Measurements from ENCODE around the gene UBL4A.
"Not testable (repeated sequence)": the region's sequence is repeated elsewhere in the genome, so short reads cannot be mapped to it uniquely, and the experiment has no call there.

The UBL4A gene

DNA sequence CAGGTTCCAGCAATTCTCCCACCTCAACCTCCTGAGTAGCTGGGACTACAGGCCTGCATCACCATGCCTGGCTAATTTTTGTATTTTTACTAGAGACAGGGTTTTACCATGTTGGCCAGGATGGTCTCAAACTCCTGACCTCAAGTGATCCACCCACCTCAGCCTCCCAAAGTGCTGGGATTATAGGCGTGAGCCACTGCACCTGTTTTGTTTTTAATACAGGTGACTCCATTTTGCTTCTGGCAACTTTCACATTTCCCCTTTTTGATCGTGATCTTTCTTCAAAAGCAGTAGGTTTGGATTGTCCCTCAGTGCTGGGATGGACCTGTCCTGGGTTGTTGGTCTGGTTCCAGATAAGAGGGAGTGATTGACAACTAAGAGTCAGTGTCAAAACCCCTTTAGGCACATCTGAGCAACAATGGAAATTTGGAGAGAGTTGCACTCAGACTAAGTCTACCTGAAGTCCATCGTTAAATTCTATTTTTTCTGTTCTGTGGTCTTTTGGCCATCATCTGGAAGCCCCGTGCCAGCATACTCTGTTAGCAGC lies 10.2 kb upstream of the UBL4A start:
- H3K36me3 Mint-ChIP-seq (ENCODE audit: low read depth); H3K4me3 Mint-ChIP-seq; DNase-seq (ENCODE audit: low spot score); H3K27me3 Mint-ChIP-seq (ENCODE audit: low read depth); H3K4me1 Mint-ChIP-seq (ENCODE audit: low read depth); H3K9me3 Mint-ChIP-seq; H3K27ac Mint-ChIP-seq: not testable (repeated sequence)

- Mint-ChIP-seq H3K36me3 (ENCODE audit: low read depth) (no peaks in the 10 kb centered on the region), H3K4me1 (ENCODE audit: low read depth) (no peaks in the 10 kb centered on the region), H3K27ac (no peak overlapping the region), H3K4me3 (no peak overlapping the region), H3K9me3 (no peaks in the 10 kb centered on the region), H3K27me3 (ENCODE audit: low read depth) (peaks cover 2% of the 10 kb centered on the region)
- DNase-seq (ENCODE audit: low spot score): no peak
These were observed 9.1 kb upstream of the UBL4A start for GRCh38 chrX:154495472-154495922.

- Mint-ChIP-seq H3K27ac (no peak overlapping the region), H3K4me3 (no peak overlapping the region), H3K4me1 (ENCODE audit: low read depth) (peaks cover under 1% of the 10 kb centered on the region)
These were observed 8.3 kb upstream of the UBL4A start for GRCh38 chrX:154494715-154495114.

DNA sequence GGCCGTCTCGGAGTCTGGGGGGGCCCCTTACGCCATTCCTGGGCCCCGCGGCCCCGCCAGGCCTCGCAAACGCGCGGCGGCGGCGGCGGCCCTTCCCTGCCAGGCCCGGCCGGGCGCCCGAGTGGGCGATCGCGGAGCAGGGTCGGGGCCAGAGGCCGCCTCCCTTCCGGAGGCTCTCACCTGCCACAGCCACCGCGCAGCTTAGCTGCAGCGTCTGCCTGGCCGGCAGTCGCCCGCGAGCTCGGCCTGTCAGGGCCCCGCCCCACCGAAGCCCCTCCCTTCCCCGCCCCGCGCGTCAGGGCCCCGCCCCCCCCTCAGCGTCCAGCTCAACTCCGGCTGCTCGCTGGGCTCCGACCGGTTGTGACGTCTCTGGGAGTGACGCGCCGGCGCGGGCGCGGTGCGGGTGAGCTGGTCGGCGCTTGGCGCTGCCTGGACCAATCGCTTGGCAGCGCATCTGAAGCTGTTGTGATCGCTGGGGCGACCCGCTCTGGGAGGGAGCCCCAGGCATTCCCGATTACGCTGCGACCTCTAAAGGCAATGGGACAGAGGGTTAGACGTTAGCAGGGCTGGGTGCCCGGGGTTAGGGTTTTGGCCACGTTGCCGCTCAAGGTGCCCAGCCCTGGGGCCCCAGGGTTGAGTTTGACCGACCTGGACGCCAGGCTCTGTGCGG lies 4.1 kb upstream of the UBL4A start, which contains the start of gene SLC10A3:
Gene SLC10A3, minus strand, starts transcription at position 216 of the 670 bp plus-strand sequence. CDS start 1,689 bp downstream, outside the sequence.
- Mint-ChIP-seq H3K36me3 (ENCODE audit: low read depth) (peaks cover 5% of the 10 kb centered on the region), H3K27me3 (ENCODE audit: low read depth) (no peaks in the 10 kb centered on the region), H3K9me3 (no peaks in the 10 kb centered on the region), H3K4me3 (peak within 1 kb of the TSS; percentile 94), H3K27ac (peak within 1 kb of the TSS; percentile 96), H3K4me1 (ENCODE audit: low read depth) (peaks cover 7% of the 10 kb centered on the region)
- DNase-seq (ENCODE audit: low spot score): peak; percentile 90

More at GRCh38 chrX:154494715-154495114, 8.3 kb upstream of the UBL4A start:
- no peaks in the 10 kb centered on the region for H3K36me3 Mint-ChIP-seq (ENCODE audit: low read depth)
- DNase-seq (ENCODE audit: low spot score): no peak
- H3K27me3 Mint-ChIP-seq (ENCODE audit: low read depth): peaks cover 2% of the 10 kb centered on the region
- no peaks in the 10 kb centered on the region for H3K9me3 Mint-ChIP-seq

DNA sequence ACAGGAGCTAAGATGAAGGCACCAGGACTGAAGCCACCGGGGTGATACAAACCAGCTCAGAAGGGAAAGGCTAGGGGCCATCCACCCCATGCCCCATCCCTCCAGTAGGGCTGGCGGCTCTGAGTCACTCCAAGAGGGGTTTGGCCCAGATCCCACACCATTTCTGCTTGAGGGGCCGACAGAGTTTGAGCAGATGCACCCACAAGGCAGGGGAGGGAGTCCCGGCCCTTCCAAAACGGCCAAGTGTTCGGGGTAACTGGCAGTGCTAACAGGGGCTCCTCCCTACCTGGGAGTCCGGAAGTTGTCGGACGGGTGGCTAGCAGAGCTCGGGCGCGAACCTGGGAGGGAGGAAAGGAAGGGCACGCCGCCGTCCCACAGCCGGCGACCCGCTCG lies 3.6 kb upstream of the UBL4A start:
- peaks cover 5% of the 10 kb centered on the region for H3K36me3 Mint-ChIP-seq (ENCODE audit: low read depth)
- DNase-seq (ENCODE audit: low spot score): no peak
- peak overlapping the region; percentile 94 for H3K4me3 Mint-ChIP-seq
- no peaks in the 10 kb centered on the region for H3K27me3 Mint-ChIP-seq (ENCODE audit: low read depth)
- H3K27ac Mint-ChIP-seq: peak overlapping the region; percentile 88
- H3K4me1 Mint-ChIP-seq (ENCODE audit: low read depth): peaks cover 7% of the 10 kb centered on the region
- H3K9me3 Mint-ChIP-seq: no peaks in the 10 kb centered on the region

GRCh38 chrX:154489182-154489581 lies 2.8 kb upstream of the UBL4A start:
- no peaks in the 10 kb centered on the region for H3K9me3 Mint-ChIP-seq

GRCh38 chrX:154488336-154489075 lies 2.1 kb upstream of the UBL4A start:
- DNase-seq (ENCODE audit: low spot score): no peak
- H3K4me3 Mint-ChIP-seq: peak overlapping the region; percentile 51
- no peak overlapping the region for H3K27ac Mint-ChIP-seq

More at GRCh38 chrX:154489182-154489581, 2.8 kb upstream of the UBL4A start:
- Mint-ChIP-seq H3K27ac (peak overlapping the region; percentile 88), H3K4me3 (peak overlapping the region; percentile 94), H3K4me1 (ENCODE audit: low read depth) (peaks cover 9% of the 10 kb centered on the region), H3K27me3 (ENCODE audit: low read depth) (no peaks in the 10 kb centered on the region), H3K36me3 (ENCODE audit: low read depth) (peaks cover 11% of the 10 kb centered on the region)
- DNase-seq (ENCODE audit: low spot score): no peak

DNA sequence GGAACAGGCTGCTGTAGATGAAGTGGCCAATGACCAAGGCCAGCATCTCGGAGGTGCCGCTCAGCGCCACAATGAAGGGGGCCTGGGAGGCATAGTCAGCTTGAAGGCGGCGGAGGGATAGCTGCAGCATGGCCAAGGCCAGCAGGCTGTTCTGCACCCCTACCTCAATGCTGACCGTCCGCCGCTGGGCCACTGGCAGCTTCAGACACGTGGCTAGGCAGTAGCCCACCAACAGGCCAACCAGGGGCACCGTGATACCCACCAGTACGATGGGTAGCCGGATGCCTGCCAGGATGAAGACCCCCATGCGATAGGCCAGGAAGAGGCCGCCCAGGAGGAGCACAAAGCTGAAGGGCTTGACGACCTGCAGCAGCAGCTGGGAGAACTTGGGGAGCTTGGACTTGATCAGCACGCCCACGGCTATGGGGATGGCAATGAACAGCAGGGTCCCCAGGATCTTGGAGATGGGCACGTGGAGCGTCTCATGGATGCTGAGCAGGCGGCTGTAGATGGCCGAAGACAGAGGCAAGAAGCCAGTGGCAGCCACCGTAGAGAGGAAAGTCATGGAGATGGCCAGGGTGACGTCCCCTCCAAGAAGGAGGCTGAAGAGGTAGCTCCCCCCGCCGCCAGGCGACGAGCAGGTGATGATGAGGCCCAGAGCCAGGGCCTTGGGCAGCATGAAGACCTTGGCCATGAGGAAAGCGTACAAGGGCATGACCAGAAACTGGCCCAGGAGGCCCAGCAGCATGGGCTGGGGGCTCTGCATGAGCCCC lies 1.3 kb upstream of the UBL4A start:
- H3K4me1 Mint-ChIP-seq (ENCODE audit: low read depth): peaks cover 12% of the 10 kb centered on the region
- H3K36me3 Mint-ChIP-seq (ENCODE audit: low read depth): peaks cover 16% of the 10 kb centered on the region
- no peak overlapping the region for H3K27ac Mint-ChIP-seq
- H3K27me3 Mint-ChIP-seq (ENCODE audit: low read depth): no peaks in the 10 kb centered on the region
- H3K9me3 Mint-ChIP-seq: no peaks in the 10 kb centered on the region
- H3K4me3 Mint-ChIP-seq: peak overlapping the region; percentile 51
- DNase-seq (ENCODE audit: low spot score): no peak

More at GRCh38 chrX:154488336-154489075, 2.1 kb upstream of the UBL4A start:
- H3K27me3 Mint-ChIP-seq (ENCODE audit: low read depth): no peaks in the 10 kb centered on the region
- H3K36me3 Mint-ChIP-seq (ENCODE audit: low read depth): peaks cover 13% of the 10 kb centered on the region
- H3K9me3 Mint-ChIP-seq: no peaks in the 10 kb centered on the region
- H3K4me1 Mint-ChIP-seq (ENCODE audit: low read depth): peaks cover 9% of the 10 kb centered on the region

DNA sequence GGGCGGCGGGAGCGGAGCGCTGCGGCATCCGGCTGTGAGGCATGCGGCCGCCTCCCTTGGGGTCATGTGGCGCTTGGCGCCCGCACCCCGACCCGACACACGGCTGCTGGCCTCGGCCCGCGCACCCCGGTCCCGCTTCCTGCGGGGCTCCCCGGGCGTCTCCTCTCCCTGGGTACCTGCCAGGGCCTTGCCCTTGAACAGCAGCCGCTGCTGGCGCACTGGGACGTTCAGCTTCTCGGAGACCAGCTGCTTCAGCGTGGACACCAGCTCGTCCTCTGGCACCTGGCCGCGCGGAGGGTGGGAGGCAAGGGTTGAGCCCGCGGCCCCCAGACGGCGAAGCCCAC lies 391 bp downstream of the UBL4A start:
- Mint-ChIP-seq H3K27ac (no peak overlapping the region), H3K4me3 (peak overlapping the region; percentile 18), H3K4me1 (ENCODE audit: low read depth) (peaks cover 16% of the 10 kb centered on the region), H3K9me3 (no peaks in the 10 kb centered on the region), H3K36me3 (ENCODE audit: low read depth) (peaks cover 16% of the 10 kb centered on the region), H3K27me3 (ENCODE audit: low read depth) (no peaks in the 10 kb centered on the region)
- peak; percentile 14 for DNase-seq (ENCODE audit: low spot score)

GRCh38 chrX:154485150-154486051 lies 1.0 kb downstream of the UBL4A start:
- Mint-ChIP-seq H3K36me3 (ENCODE audit: low read depth) (peaks cover 16% of the 10 kb centered on the region), H3K27ac (no peak overlapping the region), H3K4me1 (ENCODE audit: low read depth) (peaks cover 16% of the 10 kb centered on the region), H3K27me3 (ENCODE audit: low read depth) (no peaks in the 10 kb centered on the region), H3K9me3 (no peaks in the 10 kb centered on the region), H3K4me3 (peak overlapping the region; percentile 70)
- no peak for DNase-seq (ENCODE audit: low spot score)

DNA sequence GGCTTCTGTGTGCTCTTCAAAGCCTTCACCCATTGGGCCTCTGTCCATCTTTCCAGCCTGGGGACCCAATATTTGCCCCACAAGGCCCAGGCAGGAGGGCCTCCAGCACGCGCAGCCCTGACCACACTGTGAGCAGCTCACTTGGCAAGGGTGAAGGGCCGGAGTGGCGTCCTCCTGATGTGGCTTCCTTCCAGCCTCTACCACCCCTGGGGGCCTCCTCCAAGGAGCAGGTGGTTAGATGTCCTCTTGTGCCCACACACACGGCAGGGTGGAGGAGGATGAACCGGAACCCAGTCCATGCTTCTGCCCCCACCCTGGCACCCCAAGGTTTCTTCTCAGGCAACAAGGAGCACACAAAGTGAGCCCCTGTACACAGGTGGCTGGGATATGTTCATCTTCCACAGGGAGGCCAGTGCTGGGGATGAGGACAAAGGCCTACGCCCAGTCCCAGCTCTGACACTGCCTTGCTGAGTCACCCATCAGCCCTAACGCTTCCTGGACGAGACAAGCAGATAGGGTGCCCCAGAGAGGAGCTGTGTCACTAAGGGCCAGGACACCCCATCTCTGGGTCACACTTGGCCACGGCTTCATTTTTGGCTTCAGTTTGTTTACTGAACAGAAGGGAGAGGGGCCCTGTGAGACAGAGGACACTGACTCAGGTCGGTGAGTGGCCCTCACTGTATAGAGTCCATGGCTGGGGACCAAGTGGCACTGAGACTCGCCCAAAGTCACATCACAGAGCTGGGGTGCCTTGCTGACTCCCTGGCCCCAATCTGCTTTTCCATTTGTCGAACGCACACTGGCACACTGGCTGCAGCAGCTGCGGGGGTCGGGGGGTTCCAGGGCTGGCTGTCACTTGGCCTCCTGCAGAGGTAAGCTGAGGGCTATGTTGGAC lies 1.9 kb downstream of the UBL4A start:
- Mint-ChIP-seq H3K27ac (no peak overlapping the region), H3K4me1 (ENCODE audit: low read depth) (peaks cover 13% of the 10 kb centered on the region), H3K4me3 (peak overlapping the region; percentile 70), H3K9me3 (no peaks in the 10 kb centered on the region), H3K27me3 (ENCODE audit: low read depth) (no peaks in the 10 kb centered on the region), H3K36me3 (ENCODE audit: low read depth) (peaks cover 16% of the 10 kb centered on the region)
- DNase-seq (ENCODE audit: low spot score): no peak

DNA sequence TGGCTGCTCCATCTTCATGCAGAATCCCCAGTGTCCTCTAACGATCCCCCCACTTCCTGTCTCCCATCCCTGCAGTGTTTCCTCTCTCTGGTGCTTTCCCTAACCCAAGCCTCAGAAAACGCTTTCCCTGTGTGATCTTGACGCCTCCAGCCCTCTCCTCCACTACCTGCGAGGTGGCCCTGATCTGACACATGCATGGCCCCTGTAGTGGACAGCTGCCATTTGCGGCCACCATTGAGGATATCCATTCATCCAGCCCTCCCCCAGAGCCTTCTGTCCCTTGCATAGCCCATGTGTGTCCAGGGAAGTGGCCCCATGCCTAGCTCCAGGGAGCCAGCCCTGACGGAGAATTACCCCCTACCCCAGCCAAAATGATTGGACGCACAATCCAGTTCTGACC lies 3.1 kb downstream of the UBL4A start:
- H3K36me3 Mint-ChIP-seq (ENCODE audit: low read depth): peaks cover 16% of the 10 kb centered on the region
- no peak overlapping the region for H3K27ac Mint-ChIP-seq
- H3K4me3 Mint-ChIP-seq: no peak overlapping the region
- H3K4me1 Mint-ChIP-seq (ENCODE audit: low read depth): peaks cover 9% of the 10 kb centered on the region
- no peaks in the 10 kb centered on the region for H3K27me3 Mint-ChIP-seq (ENCODE audit: low read depth)
- DNase-seq (ENCODE audit: low spot score): no peak
- H3K9me3 Mint-ChIP-seq: no peaks in the 10 kb centered on the region

Data from T-helper 2 cell treated with Interferon-gamma antibody and Interleukin-4, amounts not matched to agents 5 μg/mL and 100 μg/mL, for 36 hours (primary cell).